Stimulated activated CD8-positive, alpha-beta memory T cell treated with anti-CD3 and anti-CD28 coated beads, Interleukin-4, amount 100 ng/mL, for 48 hours (primary cell): ENCODE data around the gene FAF2.

Experiments used
- DNase-seq: peaks from one replicate; pipeline ENCODE4 v3.0.0-alpha.2; 2020

Gene FAF2

GRCh38 chr5:176533894-176534611 lies 85.9 kb downstream of the FAF2 start:
- DNase-seq = peak; percentile 59

- DNase-seq = no peak
Observed at GRCh38 chr5:176534640-176535039, 86.5 kb downstream of the FAF2 start.

- DNase-seq = peak; percentile 51
Observed at GRCh38 chr5:176535101-176535663, 87.0 kb downstream of the FAF2 start.

GRCh38 chr5:176535664-176536131 lies 87.5 kb downstream of the FAF2 start:
- no peak for DNase-seq

- peak; percentile 84 for DNase-seq
Observed at GRCh38 chr5:176536132-176536901, 88.1 kb downstream of the FAF2 start.

- peak; percentile 98 for DNase-seq
Observed at GRCh38 chr5:176536902-176537553, 88.8 kb downstream of the FAF2 start, which contains the start of gene RNF44. TSS of gene RNF44 (minus strand) at chr5:176537402. CDS start at chr5:176532472, 4,930 bp downstream.

- peak; percentile 97 for DNase-seq
Observed at GRCh38 chr5:176537554-176538229, 89.5 kb downstream of the FAF2 start.

- DNase-seq = no peak
Observed at GRCh38 chr5:176538230-176538988, 90.2 kb downstream of the FAF2 start.

- no peak for DNase-seq
Observed at GRCh38 chr5:176538989-176539384, 90.8 kb downstream of the FAF2 start.

GRCh38 chr5:176540476-176540899 lies 92.3 kb downstream of the FAF2 start:
- no peak for DNase-seq

GRCh38 chr5:176540956-176541337 lies 92.8 kb downstream of the FAF2 start:
- peak; percentile 46 for DNase-seq

GRCh38 chr5:176541338-176542134 lies 93.4 kb downstream of the FAF2 start:
- peak; percentile 79 for DNase-seq

GRCh38 chr5:176542135-176542595 lies 94.0 kb downstream of the FAF2 start:
- DNase-seq = peak; percentile 84

GRCh38 chr5:176542596-176543427 lies 94.6 kb downstream of the FAF2 start:
- no peak for DNase-seq

GRCh38 chr5:176543428-176544182 lies 95.4 kb downstream of the FAF2 start:
- peak; percentile 82 for DNase-seq

GRCh38 chr5:176545388-176545736 lies 97.2 kb downstream of the FAF2 start:
- no peak for DNase-seq

GRCh38 chr5:176545737-176546509 lies 97.7 kb downstream of the FAF2 start:
- no peak for DNase-seq

- DNase-seq = no peak
Observed at GRCh38 chr5:176547802-176548201, 99.6 kb downstream of the FAF2 start.
